Measurements from ENCODE around the gene AOX1. TPM values are rescaled to one million over a fixed set of nuclear protein-coding genes. Genes with fewer than 3 reads are reported as not detected.

Gene AOX1
- total RNA-seq, 2 donors from 2014 or later = 5.7 to 8.7 TPM

- intact Hi-C loops (cut with DNase I, micrococcal nuclease) = no loop called here
- ATAC-seq = peak; percentile 55
- DNase-seq = no peak
Measured at GRCh38 chr2:200654823-200655222, 69.0 kb downstream of the AOX1 start.

DNA sequence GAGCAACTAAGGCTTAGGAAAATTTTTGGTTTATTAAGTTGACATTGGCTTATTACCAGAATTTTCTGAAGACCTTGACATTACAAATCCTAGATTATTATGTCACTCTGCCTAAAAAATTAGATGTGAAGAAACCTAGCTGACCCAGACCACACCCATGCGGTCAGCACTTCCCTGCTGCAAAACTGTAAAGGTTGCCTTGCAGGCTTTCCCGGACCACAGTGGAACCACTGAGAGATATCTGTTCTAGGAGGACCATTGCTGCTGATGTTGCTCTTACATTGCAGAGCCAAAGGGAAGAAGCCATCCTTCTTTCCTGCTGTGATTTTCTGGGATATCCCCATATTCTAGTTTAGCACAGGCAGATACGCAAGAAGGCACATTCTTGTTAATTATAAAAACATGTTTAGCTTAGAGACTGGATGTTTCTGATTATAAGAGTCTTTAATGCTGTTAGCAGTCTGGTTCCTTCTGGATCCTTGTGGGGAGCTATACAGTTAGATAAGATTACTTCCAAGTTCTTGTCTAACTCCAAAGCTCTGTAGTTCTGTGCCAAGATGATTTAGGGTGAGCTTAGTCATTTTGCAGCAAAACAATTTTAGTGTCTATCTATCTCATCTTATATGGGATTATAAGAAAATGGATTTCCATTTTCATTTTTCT is 70.2 kb downstream of the AOX1 start:
- no peak for ATAC-seq
- DNase-seq = no peak

DNA sequence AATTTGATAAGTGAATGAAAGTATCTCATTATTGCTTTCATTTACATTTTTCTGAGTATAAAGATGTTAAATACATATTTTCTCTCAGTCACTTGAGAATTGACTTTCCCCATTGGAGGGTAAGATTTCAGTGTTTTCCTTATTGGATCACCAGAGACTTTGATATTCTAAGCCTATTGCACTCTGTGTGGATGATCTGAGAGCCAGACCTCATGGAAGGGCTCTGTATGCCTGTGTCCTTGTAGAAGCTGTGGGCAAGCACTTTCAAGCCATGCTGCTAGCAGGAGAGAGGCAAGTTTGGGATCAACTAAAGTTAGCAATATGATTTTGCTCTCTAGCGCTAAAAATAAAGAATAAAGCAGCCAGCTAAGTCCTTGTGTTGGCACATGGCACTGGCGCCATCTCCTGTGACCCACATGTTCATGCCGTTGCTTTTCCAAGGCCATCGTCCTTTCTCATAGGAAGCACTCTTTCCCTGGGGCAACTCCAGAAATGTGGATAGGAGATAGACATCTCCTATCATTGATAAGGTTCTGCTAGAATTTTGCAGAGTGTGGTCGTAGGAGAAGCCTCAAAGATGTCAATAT is 72.6 kb downstream of the AOX1 start:
- ATAC-seq = no peak

More for the DNA sequence above, 70.2 kb downstream of the AOX1 start:
- intact Hi-C loops (cut with DNase I, micrococcal nuclease) = no loop called here

DNA sequence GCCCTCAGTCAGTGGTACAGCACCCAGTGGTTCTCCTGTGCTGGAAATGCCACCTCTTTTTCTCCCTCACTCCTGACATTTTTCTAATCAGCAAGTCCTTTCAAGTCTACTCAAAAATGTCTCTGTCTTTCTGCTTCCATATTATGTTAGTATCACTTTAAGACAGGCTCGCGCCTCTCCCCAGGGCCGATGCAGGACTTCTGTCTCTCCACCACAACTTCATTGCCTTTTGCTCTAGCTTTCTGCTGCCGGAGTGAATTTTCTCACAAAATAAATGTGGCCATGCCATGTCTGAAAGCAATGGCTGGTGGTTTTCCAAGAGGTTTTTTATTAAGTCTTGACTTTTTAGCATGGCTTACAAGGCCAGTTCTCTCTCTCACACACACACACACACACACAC is 73.6 kb downstream of the AOX1 start:
- intact Hi-C loops (cut with DNase I, micrococcal nuclease) = no loop called here
- no peak for DNase-seq
- no peak for ATAC-seq

More for the DNA sequence above, 72.6 kb downstream of the AOX1 start:
- intact Hi-C loops (cut with DNase I, micrococcal nuclease) = no loop called here
- no peak for DNase-seq

GRCh38 chr2:200661477-200661876 is 75.7 kb downstream of the AOX1 start:
- ATAC-seq (peak; percentile 53), DNase-seq (no peak)
- intact Hi-C loops (cut with DNase I, micrococcal nuclease) = no loop called here

- ATAC-seq (peak; percentile 69), DNase-seq (no peak)
- intact Hi-C loops (cut with DNase I, micrococcal nuclease) = no loop called here
Measured at GRCh38 chr2:200662727-200663126, 76.9 kb downstream of the AOX1 start.

DNA sequence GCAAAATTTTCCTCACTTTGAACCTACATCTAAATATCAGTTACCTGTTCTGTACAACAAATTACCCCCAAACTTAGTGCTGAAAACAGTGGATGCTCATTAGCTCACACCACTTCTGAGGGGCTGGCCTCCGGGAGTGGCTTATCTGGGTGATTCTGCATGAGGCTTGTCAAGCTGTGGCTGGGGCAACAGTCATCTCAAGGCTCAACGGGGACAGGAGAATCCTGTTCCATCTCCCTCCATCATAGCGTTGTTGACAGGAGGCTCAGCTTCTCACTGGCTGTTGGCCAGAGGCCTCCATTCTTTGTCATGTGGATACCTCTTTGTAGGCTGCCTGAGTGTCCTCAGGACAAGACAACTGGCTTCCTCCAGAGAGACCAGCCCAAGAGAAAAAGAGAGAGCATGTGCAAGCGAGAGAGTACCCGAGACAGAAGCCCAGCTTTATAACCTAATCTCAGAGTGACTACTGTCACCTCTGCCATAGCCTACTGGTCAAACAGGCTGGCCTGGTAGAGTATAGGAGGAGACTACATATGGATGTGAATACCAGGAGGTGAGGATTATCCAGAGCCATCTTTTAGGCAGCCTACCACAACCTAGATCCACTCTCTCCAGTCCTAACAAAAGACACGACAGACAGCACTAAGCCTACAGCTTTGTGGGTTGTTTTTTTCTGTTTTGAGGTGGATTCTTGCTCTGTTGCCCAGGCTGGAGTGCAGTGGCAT is 79.1 kb downstream of the AOX1 start:
- intact Hi-C loops (cut with DNase I, micrococcal nuclease) = no loop called here
- no peak for ATAC-seq
- no peak for DNase-seq

DNA sequence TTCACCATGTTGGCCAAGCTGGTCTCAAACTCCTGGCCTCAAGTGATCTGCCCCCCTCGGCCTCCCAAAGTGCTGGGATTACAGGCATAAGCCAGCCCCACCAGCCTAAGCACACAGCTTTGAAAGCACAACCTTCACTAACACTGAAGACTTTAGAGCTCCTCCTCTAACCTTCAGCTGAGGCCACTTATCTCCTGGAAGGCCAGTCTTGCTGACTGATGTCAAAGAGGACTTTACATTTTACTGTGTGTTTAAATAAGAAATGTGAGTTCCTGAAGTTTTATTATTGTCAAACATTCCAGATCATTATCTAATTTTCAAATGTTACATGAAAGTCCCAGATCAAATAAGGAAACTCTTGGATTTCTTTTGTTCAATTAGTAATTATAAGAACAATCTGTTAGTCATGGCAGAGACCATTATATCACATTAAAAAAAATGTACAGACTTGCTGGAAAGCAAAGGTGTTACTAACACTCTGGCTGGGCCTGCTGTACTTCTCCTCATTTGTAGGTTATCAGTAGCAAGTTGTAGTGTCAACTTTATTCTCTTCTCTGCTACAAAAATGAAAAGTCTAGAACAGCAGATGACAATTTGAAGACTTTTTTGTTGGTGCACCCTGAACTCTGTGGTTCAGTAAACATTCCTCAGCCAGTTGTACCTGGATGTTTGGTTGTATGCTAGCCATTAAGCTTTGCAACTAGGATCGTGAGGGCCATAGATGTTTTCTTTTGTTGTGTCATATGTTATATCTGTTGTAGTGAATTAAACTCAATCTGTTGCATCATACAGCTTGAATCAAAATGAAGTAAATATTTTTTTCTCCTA is 80.0 kb downstream of the AOX1 start:
- ATAC-seq (peak; percentile 67), DNase-seq (no peak)
- intact Hi-C loops (cut with DNase I, micrococcal nuclease) = no loop called here

DNA sequence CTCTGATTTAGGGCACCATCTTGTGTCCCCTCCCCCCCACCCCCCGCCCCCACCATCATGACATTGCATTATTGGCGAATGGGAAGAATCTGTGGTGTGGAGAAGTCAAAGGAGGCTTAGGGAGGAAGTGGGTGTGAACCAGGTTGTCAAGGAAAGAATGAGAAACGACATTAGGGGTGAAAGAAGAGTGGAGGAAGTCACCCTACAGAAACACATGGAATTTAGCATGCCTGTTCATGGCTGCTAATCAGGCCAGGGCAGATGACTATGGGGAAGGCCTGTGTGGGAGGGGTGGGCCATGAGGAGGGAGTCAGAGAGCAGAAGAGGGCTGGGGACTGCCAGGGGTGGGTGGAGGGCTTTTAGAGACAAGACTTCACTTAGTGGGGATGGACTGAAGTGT is 81.6 kb downstream of the AOX1 start:
- DNase-seq (no peak), ATAC-seq (no peak)
- intact Hi-C loops (cut with DNase I, micrococcal nuclease) = no loop called here

DNA sequence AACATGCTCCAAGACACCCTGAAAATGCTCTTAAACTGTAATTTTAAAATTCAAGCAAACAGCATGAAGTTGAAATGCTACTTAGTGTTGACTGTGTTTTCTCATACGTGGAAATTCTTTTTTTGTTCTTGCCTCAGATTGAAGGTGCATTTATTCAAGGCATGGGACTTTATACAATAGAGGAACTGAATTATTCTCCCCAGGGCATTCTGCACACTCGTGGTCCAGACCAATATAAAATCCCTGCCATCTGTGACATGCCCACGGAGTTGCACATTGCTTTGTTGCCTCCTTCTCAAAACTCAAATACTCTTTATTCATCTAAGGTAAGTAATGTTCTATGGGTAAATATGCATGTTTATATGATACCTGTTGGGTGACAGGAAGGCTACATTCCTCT is 82.7 kb downstream of the AOX1 start:
- no peak for DNase-seq
- no peak for ATAC-seq
- intact Hi-C loops (cut with DNase I, micrococcal nuclease) = no loop called here

DNA sequence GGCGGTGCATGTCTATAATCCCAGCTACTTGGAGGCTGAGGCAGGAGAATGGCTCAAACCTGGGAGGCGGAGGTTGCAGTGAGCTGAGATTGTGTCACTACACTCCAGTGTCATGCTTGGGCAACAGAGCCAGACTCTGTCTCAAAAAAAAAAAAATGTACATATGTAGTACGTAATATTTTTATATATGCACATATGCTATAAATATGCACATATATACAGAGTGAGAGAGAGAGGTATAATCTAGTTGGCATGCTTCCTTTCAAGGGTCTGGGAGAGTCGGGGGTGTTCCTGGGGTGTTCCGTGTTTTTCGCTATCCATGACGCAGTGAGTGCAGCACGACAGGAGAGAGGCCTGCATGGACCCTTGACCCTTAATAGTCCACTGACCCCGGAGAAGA is 83.5 kb downstream of the AOX1 start:
- DNase-seq (no peak), ATAC-seq (no peak)
- intact Hi-C loops (cut with DNase I, micrococcal nuclease) = no loop called here

DNA sequence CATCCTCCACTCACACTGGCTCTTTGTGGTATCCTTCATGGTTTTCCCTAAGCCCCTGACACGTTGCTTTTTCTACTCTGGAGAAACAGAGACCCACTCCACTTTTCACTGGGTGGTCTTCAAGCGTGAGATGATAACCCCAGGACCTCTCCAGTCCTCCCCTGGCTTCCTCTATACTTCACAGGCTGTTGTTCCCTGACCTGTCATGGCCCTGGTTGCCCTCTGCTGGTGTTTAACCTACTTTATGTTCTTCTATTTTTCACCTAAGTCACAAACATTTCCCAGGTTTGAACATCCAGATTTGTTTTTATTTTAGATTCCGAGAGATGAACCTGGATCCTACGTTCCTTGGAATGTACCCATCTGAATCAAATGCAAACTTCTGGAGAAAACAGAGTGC is 84.5 kb downstream of the AOX1 start:
- ATAC-seq (peak; percentile 43), DNase-seq (no peak)
- intact Hi-C loops (cut with DNase I, micrococcal nuclease) = no loop called here

- intact Hi-C loops (cut with DNase I, micrococcal nuclease) = no loop called here
- ATAC-seq (no peak), DNase-seq (no peak)
Measured at GRCh38 chr2:200670751-200671150, 84.9 kb downstream of the AOX1 start.

- ATAC-seq = no peak
- no peak for DNase-seq
- intact Hi-C loops (cut with DNase I, micrococcal nuclease) = no loop called here
Measured at GRCh38 chr2:200673191-200673590, 87.4 kb downstream of the AOX1 start.

- DNase-seq (no peak), ATAC-seq (no peak)
- intact Hi-C loops (cut with DNase I, micrococcal nuclease) = no loop called here
Measured at GRCh38 chr2:200674837-200675236, 89.0 kb downstream of the AOX1 start.

DNA sequence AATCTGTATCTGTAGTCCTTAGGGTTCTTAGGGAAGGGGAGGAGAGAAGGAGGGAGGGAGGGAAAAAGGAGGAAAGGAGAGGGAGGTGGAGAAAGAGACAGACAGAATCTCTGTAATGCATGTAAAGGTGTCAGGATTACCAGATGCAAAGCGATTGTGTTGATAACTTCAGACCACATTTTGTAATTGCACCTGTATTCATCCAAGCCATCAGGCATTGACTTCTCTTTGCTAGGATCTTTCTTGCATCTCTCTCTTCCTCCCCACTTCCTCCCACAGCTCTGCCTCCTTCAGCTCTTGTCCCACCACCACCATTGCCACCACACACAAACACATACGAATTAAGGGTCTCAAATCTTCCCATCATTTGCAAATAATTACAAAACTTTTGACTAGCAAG is 91.4 kb downstream of the AOX1 start:
- DNase-seq (no peak), ATAC-seq (no peak)
- intact Hi-C loops (cut with DNase I, micrococcal nuclease) = no loop called here

GRCh38 chr2:200677721-200678532 is 92.1 kb downstream of the AOX1 start:
- ATAC-seq = no peak
- intact Hi-C loops (cut with DNase I, micrococcal nuclease) = no loop called here
- DNase-seq = no peak

- ATAC-seq (no peak), DNase-seq (no peak)
- intact Hi-C loops (cut with DNase I, micrococcal nuclease) = no loop called here
Measured at GRCh38 chr2:200679127-200679526, 93.3 kb downstream of the AOX1 start.

DNA sequence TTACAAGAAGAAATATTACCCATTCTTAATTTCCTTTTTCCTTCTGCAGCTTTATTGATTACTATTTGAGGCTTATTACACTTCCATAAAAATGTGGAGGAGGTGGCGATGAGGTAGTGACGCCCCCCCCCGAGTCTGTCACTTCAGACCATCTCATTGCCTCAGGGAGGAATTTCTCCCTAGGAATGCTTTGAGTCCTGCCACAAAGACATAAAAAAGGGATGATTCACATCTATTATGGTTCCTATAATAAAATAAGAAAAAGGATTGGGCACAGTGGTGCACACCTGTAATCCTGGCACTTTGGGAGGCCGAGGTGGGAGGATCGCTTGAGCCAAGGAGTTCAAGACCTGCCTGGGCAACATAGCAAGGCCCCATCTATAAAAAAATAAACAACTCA is 93.7 kb downstream of the AOX1 start:
- intact Hi-C loops (cut with DNase I, micrococcal nuclease) = no loop called here
- no peak for DNase-seq
- ATAC-seq = no peak
